Activated CD4-positive, alpha-beta T cell treated with anti-CD3 and anti-CD28 coated beads for 48 hours (primary cell): ENCODE results near the gene TOM1L2.
A peak's percentile ranks its signal among the peaks of the same experiment; 100 is the strongest.
"Not testable (repeated sequence)": the region's sequence is repeated elsewhere in the genome, so short reads cannot be mapped to it uniquely, and the experiment has no call there.

Experiments used
- DNase-seq: peaks from one replicate; pipeline ENCODE4 v3.0.0-alpha.2; 2020

TOM1L2 gene

GRCh38 chr17:17921192-17922069 is 50.8 kb downstream of the TOM1L2 start:
- no peak for DNase-seq

- peak; percentile 77 for DNase-seq
Observed at GRCh38 chr17:17919169-17920107, 52.8 kb downstream of the TOM1L2 start.

- no peak for DNase-seq
Observed at GRCh38 chr17:17917394-17917793, 54.8 kb downstream of the TOM1L2 start.

DNA sequence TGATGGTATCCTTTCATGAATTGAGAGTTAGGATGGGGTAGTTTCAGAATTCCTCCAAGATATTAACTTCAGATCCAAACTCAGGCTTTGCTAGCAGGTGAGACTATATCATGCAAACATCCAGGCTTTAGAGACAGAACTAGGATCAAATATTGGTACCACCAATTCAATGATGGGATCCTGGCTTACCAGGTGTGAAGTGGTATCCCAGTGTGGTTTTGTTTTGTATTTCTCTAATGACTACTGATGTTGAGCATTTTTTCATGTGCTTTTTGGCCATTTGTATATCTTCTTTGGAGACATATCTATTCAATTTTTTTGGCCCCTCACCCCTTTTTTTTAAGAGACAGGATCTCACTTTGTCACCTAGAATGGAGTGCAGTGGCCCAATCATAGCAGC is 57.0 kb downstream of the TOM1L2 start:
- DNase-seq, result no peak

DNA sequence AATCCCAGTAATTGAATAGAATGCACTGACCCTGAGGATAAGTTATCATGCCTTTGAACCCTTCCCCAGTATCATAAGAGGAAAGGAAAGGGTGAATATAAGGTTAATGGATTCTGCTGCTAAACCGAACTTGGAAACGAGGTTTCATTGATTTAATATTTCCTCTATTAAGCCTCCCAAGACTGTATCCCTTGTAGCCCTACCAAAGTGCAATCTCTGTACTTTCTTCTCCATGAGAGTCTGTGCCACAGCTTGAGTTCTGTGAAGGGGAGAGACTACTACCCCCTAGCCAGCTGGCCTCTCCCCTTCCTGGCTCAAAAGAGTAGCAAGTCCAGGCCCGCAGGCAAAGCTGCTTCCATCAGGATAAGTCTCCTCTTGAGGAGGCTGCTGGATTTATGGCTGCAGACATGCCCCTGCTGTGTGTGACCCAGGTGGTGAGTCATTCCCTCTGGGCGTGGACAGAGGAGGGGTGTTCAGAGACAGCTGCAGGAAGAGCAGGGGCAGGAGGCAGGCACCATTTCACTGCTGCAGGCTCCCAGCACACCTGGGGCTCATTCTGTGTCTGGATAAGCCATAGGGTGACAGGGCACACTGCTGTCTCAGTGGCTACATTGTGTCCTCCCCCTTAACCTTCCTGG is 58.4 kb downstream of the TOM1L2 start:
- DNase-seq, result peak; percentile 47

DNA sequence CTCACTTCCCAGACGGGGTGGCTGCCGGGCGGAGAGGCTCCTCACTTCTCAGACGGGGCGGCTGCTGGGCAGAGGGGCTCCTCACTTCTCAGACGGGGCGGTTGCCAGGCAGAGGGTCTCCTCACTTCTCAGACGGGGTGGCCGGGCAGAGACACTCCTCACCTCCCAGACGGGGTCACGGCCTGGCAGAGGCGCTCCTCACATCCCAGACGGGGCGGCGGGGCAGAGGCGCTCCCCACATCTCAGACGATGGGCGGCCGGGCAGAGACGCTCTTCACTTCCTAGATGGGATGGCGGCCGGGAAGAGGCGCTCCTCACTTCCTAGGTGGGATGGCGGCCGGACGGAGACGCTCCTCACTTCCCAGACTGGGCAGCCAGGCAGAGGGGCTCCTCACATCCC is 59.9 kb downstream of the TOM1L2 start:
- DNase-seq, result not testable (repeated sequence)

DNA sequence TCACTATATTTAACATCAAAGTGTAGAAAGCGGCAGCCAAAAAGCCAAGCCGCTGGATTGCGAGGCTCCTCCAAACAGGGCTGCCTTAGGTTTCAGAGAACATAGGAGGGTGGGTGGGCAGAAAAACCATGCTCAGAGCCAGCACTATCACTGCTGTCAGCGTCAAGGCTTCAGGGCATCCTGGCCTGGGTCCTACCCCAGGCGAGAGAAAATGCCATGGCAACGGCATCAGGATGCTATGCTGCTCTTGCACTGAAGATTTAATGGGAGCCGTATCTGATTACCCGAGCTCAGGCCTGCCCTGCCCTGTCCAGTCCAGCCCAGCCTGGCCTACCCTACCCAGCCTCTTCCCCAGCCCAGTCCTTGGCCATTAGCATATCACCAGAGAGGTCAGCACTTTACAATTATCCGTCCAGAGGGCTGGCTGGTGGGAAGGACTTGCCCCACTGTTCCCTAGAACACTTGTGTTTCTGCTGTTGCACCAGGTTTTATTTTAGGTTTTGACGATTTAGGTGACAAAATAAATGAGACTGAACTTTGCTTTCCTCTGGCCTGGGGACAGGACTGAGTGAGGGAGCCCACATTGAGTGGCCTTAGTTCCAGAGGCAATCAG is 61.1 kb downstream of the TOM1L2 start:
- no peak for DNase-seq

DNA sequence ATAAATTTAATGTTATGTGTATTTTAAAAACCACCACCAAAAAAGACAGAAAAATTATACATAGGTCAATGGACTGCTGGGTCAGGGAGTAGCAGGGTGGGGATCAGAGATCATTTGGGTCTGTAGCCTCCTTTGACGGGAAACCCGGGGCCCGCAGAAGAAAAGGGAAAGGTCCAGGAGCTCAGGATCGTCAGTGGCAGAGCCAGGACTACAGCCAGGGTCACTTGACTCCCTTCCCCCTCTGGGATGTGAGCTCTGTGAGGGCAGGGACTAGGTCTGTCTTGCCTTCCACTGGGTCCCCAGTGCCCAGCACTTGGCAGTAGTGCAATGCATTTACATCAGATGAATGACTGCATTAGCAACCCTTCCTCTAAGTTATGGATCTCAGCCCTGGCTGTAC is 62.1 kb downstream of the TOM1L2 start:
- DNase-seq, result no peak

GRCh38 chr17:17909078-17909477 is 63.1 kb downstream of the TOM1L2 start:
- DNase-seq, result no peak

- DNase-seq, result no peak
Observed at GRCh38 chr17:17907469-17907868, 64.7 kb downstream of the TOM1L2 start.

DNA sequence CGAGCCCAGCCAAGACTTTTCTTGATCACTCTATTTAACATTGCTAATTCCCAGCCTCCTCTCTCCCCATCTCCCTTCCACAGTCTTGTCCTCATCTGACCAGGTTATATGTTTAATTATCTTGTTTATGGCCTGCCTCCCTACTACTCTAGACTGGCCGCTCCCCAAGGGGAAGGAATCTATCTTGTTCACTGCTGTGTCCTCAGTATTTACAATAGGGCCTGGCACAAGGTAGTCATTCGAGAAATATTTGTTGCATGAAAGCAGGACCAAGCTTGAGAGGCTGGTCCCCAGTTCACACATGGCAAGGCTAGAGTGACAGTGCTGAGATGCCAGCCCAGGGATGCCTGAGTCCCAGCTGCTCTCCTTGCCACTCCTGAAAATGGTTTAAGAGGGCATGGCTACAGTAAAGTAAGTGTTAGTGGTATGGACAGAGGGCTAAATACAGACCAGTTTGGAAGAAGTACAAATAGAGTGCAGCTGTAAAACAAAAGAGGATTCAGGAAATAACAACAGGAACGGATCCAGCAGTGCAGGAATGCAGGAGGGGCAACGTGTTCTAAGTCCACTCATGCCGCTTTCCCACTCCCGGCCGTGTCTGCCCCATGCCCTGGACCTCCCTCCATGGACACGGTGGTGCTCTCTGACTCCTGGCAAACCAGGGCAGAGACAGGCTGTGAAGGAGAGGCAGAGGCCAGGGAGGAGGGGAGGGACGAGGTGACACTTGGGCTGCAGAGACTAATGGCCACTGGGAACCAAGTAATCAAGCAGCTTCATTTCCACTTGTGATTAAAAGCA is 65.6 kb downstream of the TOM1L2 start:
- DNase-seq, result no peak

GRCh38 chr17:17905036-17905320 is 67.2 kb downstream of the TOM1L2 start:
- no peak for DNase-seq

GRCh38 chr17:17904166-17905035 is 67.8 kb downstream of the TOM1L2 start:
- DNase-seq, result no peak

DNA sequence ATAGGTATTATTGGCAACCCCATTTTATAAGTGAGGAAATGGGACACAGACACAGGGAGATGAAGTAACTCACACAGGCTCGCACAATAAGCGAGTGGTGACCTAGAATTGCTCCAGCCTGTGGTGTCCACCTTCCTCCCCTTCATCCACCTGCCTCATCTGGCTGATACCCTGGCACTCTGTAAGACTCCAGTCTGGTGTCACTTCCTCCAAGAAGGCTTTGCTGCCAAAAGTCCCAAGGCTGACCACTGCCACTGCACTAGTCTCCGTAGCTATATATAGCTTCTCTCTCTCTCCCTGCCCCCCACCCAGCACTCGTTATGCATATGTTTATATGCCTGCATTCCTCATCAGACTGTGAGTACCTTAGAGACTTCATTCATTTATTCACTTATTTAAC is 69.3 kb downstream of the TOM1L2 start:
- DNase-seq, result no peak

DNA sequence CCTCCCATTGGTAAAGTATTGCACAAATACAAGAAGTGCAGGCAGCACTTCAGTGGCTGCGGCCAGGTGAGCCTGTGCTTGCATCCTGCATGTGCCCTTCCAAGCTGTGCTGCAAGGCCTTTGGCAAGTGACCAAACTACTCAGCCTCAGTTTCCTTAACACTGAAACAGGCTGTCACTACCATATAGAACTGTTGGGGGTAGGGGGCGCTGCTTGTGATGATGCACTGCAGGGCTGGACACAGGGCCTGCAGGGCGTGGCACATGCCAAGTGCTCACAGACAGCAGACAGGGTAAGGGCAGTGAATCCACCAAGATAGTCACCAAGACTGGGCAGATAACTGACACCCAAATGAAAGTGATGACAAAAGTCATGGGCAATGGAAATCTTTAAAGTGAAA is 69.8 kb downstream of the TOM1L2 start:
- no peak for DNase-seq

GRCh38 chr17:17900615-17901520 is 71.3 kb downstream of the TOM1L2 start:
- no peak for DNase-seq

GRCh38 chr17:17899486-17899885 is 72.7 kb downstream of the TOM1L2 start:
- no peak for DNase-seq

GRCh38 chr17:17898673-17899072 is 73.5 kb downstream of the TOM1L2 start:
- no peak for DNase-seq

DNA sequence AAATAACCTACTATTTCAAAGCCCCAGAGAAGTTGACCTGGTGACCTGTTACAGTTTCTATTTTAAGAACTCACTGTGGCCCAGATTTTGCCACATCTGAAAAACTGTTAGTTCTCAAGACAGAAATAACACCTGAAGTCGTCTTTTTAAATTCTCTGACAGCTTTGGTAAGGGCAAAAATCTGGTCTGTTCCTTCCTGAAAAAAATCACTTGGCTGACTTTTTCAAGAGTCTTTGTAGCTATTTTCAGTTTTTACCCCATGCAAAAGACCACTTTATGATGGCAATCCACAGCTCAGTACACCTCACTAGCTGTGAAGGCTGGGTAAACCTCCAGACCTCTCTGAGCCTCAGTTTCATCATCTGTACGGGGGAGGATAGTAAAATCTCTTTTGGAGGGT is 74.8 kb downstream of the TOM1L2 start:
- DNase-seq, result no peak

GRCh38 chr17:17896746-17897145 is 75.5 kb downstream of the TOM1L2 start:
- DNase-seq, result no peak
